ENCODE results near the gene TOR1A.

Gene TOR1A

GRCh38 chr9:129848712-129849441 lies 24.9 kb upstream of the TOR1A start:
- Histone ChIP-seq H3K36me3 (ENCODE audit: insufficient read depth) (no peaks in the 10 kb centered on the region), H3K9ac (no peak overlapping the region), H2AFZ (ENCODE audit: low read depth) (no peak overlapping the region), H3K27me3 (ENCODE audit: insufficient read depth, low read depth) (no peaks in the 10 kb centered on the region), H3K4me2 (no peak overlapping the region), H3K4me1 (ENCODE audit: low read depth, poor library complexity, severe bottlenecking) (peaks cover 5% of the 10 kb centered on the region), H3K27ac (no peak overlapping the region), H3K4me3 (IDR thresholded peaks at IDR 0.05; ENCODE audit: insufficient read depth, low read depth, low read length) (no peak overlapping the region), H4K20me1 (ENCODE audit: insufficient read depth) (no peaks in the 10 kb centered on the region), H3K79me2 (ENCODE audit: insufficient read depth, low read depth) (no peaks in the 10 kb centered on the region)
- TF ChIP-seq, protein P1, sequence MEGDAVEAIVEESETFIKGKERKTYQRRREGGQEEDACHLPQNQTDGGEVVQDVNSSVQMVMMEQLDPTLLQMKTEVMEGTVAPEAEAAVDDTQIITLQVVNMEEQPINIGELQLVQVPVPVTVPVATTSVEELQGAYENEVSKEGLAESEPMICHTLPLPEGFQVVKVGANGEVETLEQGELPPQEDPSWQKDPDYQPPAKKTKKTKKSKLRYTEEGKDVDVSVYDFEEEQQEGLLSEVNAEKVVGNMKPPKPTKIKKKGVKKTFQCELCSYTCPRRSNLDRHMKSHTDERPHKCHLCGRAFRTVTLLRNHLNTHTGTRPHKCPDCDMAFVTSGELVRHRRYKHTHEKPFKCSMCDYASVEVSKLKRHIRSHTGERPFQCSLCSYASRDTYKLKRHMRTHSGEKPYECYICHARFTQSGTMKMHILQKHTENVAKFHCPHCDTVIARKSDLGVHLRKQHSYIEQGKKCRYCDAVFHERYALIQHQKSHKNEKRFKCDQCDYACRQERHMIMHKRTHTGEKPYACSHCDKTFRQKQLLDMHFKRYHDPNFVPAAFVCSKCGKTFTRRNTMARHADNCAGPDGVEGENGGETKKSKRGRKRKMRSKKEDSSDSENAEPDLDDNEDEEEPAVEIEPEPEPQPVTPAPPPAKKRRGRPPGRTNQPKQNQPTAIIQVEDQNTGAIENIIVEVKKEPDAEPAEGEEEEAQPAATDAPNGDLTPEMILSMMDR (conservative IDR thresholded peaks at IDR 0.05; ENCODE audit: low read depth, low read length), result no peak

GRCh38 chr9:129845373-129845772 lies 21.4 kb upstream of the TOR1A start:
- TF ChIP-seq, protein P1 (conservative IDR thresholded peaks at IDR 0.05; ENCODE audit: low read depth, low read length), result no peak
- no peak overlapping the region for H3K27ac ChIP-seq
- no peaks in the 10 kb centered on the region for H3K79me2 ChIP-seq (ENCODE audit: insufficient read depth, low read depth)
- peaks cover 5% of the 10 kb centered on the region for H3K4me1 ChIP-seq (ENCODE audit: low read depth, poor library complexity, severe bottlenecking)
- no peaks in the 10 kb centered on the region for H3K27me3 ChIP-seq (ENCODE audit: insufficient read depth, low read depth)
- no peaks in the 10 kb centered on the region for H4K20me1 ChIP-seq (ENCODE audit: insufficient read depth)
- H3K4me2 ChIP-seq, result no peak overlapping the region
- H3K36me3 ChIP-seq (ENCODE audit: insufficient read depth), result no peaks in the 10 kb centered on the region
- no peak overlapping the region for H3K4me3 ChIP-seq (IDR thresholded peaks at IDR 0.05; ENCODE audit: insufficient read depth, low read depth, low read length)
- no peak overlapping the region for H3K9ac ChIP-seq
- no peak overlapping the region for H2AFZ ChIP-seq (ENCODE audit: low read depth)

DNA sequence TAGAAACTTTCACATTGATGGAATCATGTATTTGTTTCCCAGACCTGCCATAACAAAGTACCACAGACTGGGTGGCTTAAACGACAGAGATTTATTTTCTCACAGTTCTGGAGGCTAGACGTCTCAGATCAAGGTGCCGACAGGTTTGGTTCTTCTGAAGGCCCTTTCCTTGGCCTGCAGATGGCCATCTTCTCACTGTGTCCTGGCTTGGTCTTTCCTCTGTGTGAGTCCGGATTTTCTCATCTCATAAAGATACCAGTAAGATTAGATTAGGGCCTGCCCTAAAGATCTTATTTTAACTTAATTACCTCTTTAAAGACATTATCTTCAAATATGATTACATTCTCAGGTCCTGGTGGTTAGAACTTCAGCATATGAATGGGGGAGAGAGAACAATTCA lies 17.1 kb upstream of the TOR1A start:
- no peak overlapping the region for H2AFZ ChIP-seq (ENCODE audit: low read depth)
- H3K27me3 ChIP-seq (ENCODE audit: insufficient read depth, low read depth), result no peaks in the 10 kb centered on the region
- H3K4me3 ChIP-seq (IDR thresholded peaks at IDR 0.05; ENCODE audit: insufficient read depth, low read depth, low read length), result no peak overlapping the region
- H3K4me1 ChIP-seq (ENCODE audit: low read depth, poor library complexity, severe bottlenecking), result peaks cover 6% of the 10 kb centered on the region
- H4K20me1 ChIP-seq (ENCODE audit: insufficient read depth), result no peaks in the 10 kb centered on the region
- no peaks in the 10 kb centered on the region for H3K36me3 ChIP-seq (ENCODE audit: insufficient read depth)
- H3K27ac ChIP-seq, result no peak overlapping the region
- TF ChIP-seq, protein P1 (conservative IDR thresholded peaks at IDR 0.05; ENCODE audit: low read depth, low read length), result no peak
- H3K79me2 ChIP-seq (ENCODE audit: insufficient read depth, low read depth), result no peaks in the 10 kb centered on the region
- no peak overlapping the region for H3K9ac ChIP-seq
- H3K4me2 ChIP-seq, result no peak overlapping the region

GRCh38 chr9:129840034-129840433 lies 16.1 kb upstream of the TOR1A start:
- Histone ChIP-seq H3K36me3 (ENCODE audit: insufficient read depth) (no peaks in the 10 kb centered on the region), H2AFZ (ENCODE audit: low read depth) (no peak overlapping the region), H3K4me2 (no peak overlapping the region), H3K4me3 (IDR thresholded peaks at IDR 0.05; ENCODE audit: insufficient read depth, low read depth, low read length) (no peak overlapping the region), H4K20me1 (ENCODE audit: insufficient read depth) (no peaks in the 10 kb centered on the region), H3K9ac (no peak overlapping the region), H3K4me1 (ENCODE audit: low read depth, poor library complexity, severe bottlenecking) (peaks cover 8% of the 10 kb centered on the region), H3K27ac (no peak overlapping the region), H3K27me3 (ENCODE audit: insufficient read depth, low read depth) (no peaks in the 10 kb centered on the region), H3K79me2 (ENCODE audit: insufficient read depth, low read depth) (no peaks in the 10 kb centered on the region; the same call in 1 of the 2 replicates)
- TF ChIP-seq, protein P1 (conservative IDR thresholded peaks at IDR 0.05; ENCODE audit: low read depth, low read length), result no peak
